Epithelial cell of umbilical artery (primary cell): ENCODE measurements around the gene PCDHA1. TPM values are rescaled to one million over a fixed set of nuclear protein-coding genes. Genes with fewer than 3 reads are reported as not detected.

Experiments used
- total RNA-seq: library from RNA; depleted of rRNA; stranded (reverse); fragments of >200 nt; gene quantifications from 2 replicates; pipeline ENCODE4 v1.2.3, GENCODE V29; 2014

PCDHA1 gene
- total RNA-seq, 1 donor from 2014 or later = 0.32 TPM

GRCh38 chr5:140925806-140926442, 140.0 kb downstream of the PCDHA1 start, which contains the start of gene PCDHAC1:
Gene PCDHAC1, plus strand, starts transcription at chr5:140926299. Its CDS starts 594 bp downstream, at chr5:140926893.

GRCh38 chr5:140966293-140967225, 180.6 kb downstream of the PCDHA1 start, which contains the start of gene PCDHAC2:
Gene PCDHAC2, plus strand, starts transcription at chr5:140966476. Its CDS starts 291 bp downstream, at chr5:140966767.

GRCh38 chr5:141050622-141051520, 264.9 kb downstream of the PCDHA1 start, which contains the start of gene PCDHB1:
Gene PCDHB1, plus strand, starts transcription at chr5:141051374. Its CDS starts 97 bp downstream, at chr5:141051471.

Other genes with a start within 250 kb of the PCDHA1 start
- gene EIF4EBP3, start 238.5 kb upstream of the PCDHA1 start, total RNA-seq = 0.32 TPM in 1 of 2 replicates, not detected in the other
- 25.2 and 31.5 TPM in 2 replicates for gene SRA1, start 228.7 kb upstream of the PCDHA1 start, total RNA-seq
- 3.9 and 13.4 TPM in 2 replicates for gene APBB3, start 221.5 kb upstream of the PCDHA1 start, total RNA-seq
- 10.7 and 39.7 TPM in 2 replicates for gene SLC35A4, start 221.3 kb upstream of the PCDHA1 start, total RNA-seq
- 1.2 and 1.6 TPM in 2 replicates for gene CD14, start 153.0 kb upstream of the PCDHA1 start, total RNA-seq
- 13.4 and 18.2 TPM in 2 replicates for gene TMCO6, start 146.7 kb upstream of the PCDHA1 start, total RNA-seq
- gene NDUFA2, start 138.5 kb upstream of the PCDHA1 start, total RNA-seq = 44.2 and 53.6 TPM in 2 replicates
- 98.4 and 109 TPM in 2 replicates for gene IK, start 138.3 kb upstream of the PCDHA1 start, total RNA-seq
- 29.9 and 31.8 TPM in 2 replicates for gene WDR55, start 121.2 kb upstream of the PCDHA1 start, total RNA-seq
- gene DND1, start 112.6 kb upstream of the PCDHA1 start, total RNA-seq = 0.15 TPM in 1 of 2 replicates, not detected in the other
- 81.9 and 89.5 TPM in 2 replicates for gene HARS1, start 94.8 kb upstream of the PCDHA1 start, total RNA-seq
- 31.8 and 40.9 TPM in 2 replicates for gene HARS2, start 94.7 kb upstream of the PCDHA1 start, total RNA-seq
- 49.7 and 59.4 TPM in 2 replicates for gene ZMAT2, start 85.7 kb upstream of the PCDHA1 start, total RNA-seq
- gene PCDHA2, start 8.7 kb downstream of the PCDHA1 start, total RNA-seq = 0.15 TPM in 1 of 2 replicates, not detected in the other
- gene PCDHA3, start 14.9 kb downstream of the PCDHA1 start, total RNA-seq = under 0.01 and 0.32 TPM in 2 replicates
- gene PCDHA4, start 20.9 kb downstream of the PCDHA1 start, total RNA-seq = 0.32 and 0.61 TPM in 2 replicates
- gene PCDHA5, start 35.5 kb downstream of the PCDHA1 start, total RNA-seq = not detected in 2 replicates
- under 0.01 and 0.15 TPM in 2 replicates for gene PCDHA6, start 41.8 kb downstream of the PCDHA1 start, total RNA-seq
- gene PCDHA7, start 48.1 kb downstream of the PCDHA1 start, total RNA-seq = 0.15 and 0.32 TPM in 2 replicates
- 0.15 TPM in 1 of 2 replicates, not detected in the other for gene PCDHA8, start 55.0 kb downstream of the PCDHA1 start, total RNA-seq
- gene PCDHA9, start 62.2 kb downstream of the PCDHA1 start, total RNA-seq = under 0.01 and 0.15 TPM in 2 replicates
- under 0.01 and 0.15 TPM in 2 replicates for gene PCDHA10, start 69.8 kb downstream of the PCDHA1 start, total RNA-seq
- under 0.01 TPM in 1 of 2 replicates, not detected in the other for gene PCDHA11, start 82.8 kb downstream of the PCDHA1 start, total RNA-seq
- not detected in 2 replicates for gene PCDHA12, start 89.2 kb downstream of the PCDHA1 start, total RNA-seq
- 0.15 TPM in 1 of 2 replicates, not detected in the other for gene PCDHA13, start 96.0 kb downstream of the PCDHA1 start, total RNA-seq
- gene PCDHAC1, start 140.2 kb downstream of the PCDHA1 start, total RNA-seq = under 0.01 TPM in 1 of 2 replicates, not detected in the other
- under 0.01 and 0.30 TPM in 2 replicates for gene PCDHAC2, start 180.3 kb downstream of the PCDHA1 start, total RNA-seq